Measurements from ENCODE around the gene TRMT44.
A peak's percentile ranks its signal among the peaks of the same experiment; 100 is the strongest.
"Not testable (repeated sequence)": the region's sequence is repeated elsewhere in the genome, so short reads cannot be mapped to it uniquely, and the experiment has no call there.

Gene TRMT44

GRCh38 chr4:8414377-8414776 is 26.2 kb upstream of the TRMT44 start:
- Mint-ChIP-seq H3K36me3 (peaks cover 5% of the 10 kb centered on the region), H3K9me3 (ENCODE audit: low read depth) (no peaks in the 10 kb centered on the region), H3K4me1 (ENCODE audit: low read depth) (peaks cover 14% of the 10 kb centered on the region), H3K27me3 (no peaks in the 10 kb centered on the region), H3K4me3 (no peak overlapping the region), H3K27ac (peak overlapping the region; percentile 41)

- H3K27ac Mint-ChIP-seq: no peak overlapping the region
- peaks cover 5% of the 10 kb centered on the region for H3K36me3 Mint-ChIP-seq
- no peaks in the 10 kb centered on the region for H3K27me3 Mint-ChIP-seq
- H3K4me1 Mint-ChIP-seq (ENCODE audit: low read depth): peaks cover 16% of the 10 kb centered on the region
- no peaks in the 10 kb centered on the region for H3K9me3 Mint-ChIP-seq (ENCODE audit: low read depth)
- no peak overlapping the region for H3K4me3 Mint-ChIP-seq
Measured at GRCh38 chr4:8417071-8417614, 23.4 kb upstream of the TRMT44 start.

GRCh38 chr4:8419222-8420041 is 21.1 kb upstream of the TRMT44 start:
- Mint-ChIP-seq H3K4me1 (ENCODE audit: low read depth) (peaks cover 14% of the 10 kb centered on the region), H3K4me3 (no peak overlapping the region), H3K27me3 (no peaks in the 10 kb centered on the region), H3K27ac (peak overlapping the region; percentile 59), H3K36me3 (peaks cover 1% of the 10 kb centered on the region), H3K9me3 (ENCODE audit: low read depth) (no peaks in the 10 kb centered on the region)

GRCh38 chr4:8420151-8420550 is 20.4 kb upstream of the TRMT44 start:
- not testable (repeated sequence) for H3K9me3 Mint-ChIP-seq (ENCODE audit: low read depth); H3K27me3 Mint-ChIP-seq; H3K36me3 Mint-ChIP-seq; H3K4me3 Mint-ChIP-seq
- H3K27ac Mint-ChIP-seq: peak overlapping the region; percentile 59
- peaks cover 12% of the 10 kb centered on the region for H3K4me1 Mint-ChIP-seq (ENCODE audit: low read depth)

GRCh38 chr4:8422327-8422726 is 18.2 kb upstream of the TRMT44 start:
- H3K4me3 Mint-ChIP-seq: no peak overlapping the region
- H3K4me1 Mint-ChIP-seq (ENCODE audit: low read depth): peaks cover 25% of the 10 kb centered on the region
- H3K27ac Mint-ChIP-seq: no peak overlapping the region
- H3K36me3 Mint-ChIP-seq: no peaks in the 10 kb centered on the region
- H3K9me3 Mint-ChIP-seq (ENCODE audit: low read depth): no peaks in the 10 kb centered on the region
- no peaks in the 10 kb centered on the region for H3K27me3 Mint-ChIP-seq

- no peaks in the 10 kb centered on the region for H3K27me3 Mint-ChIP-seq
- H3K36me3 Mint-ChIP-seq: no peaks in the 10 kb centered on the region
- H3K9me3 Mint-ChIP-seq (ENCODE audit: low read depth): no peaks in the 10 kb centered on the region
- no peak overlapping the region for H3K4me3 Mint-ChIP-seq
- H3K4me1 Mint-ChIP-seq (ENCODE audit: low read depth): peaks cover 25% of the 10 kb centered on the region
- no peak overlapping the region for H3K27ac Mint-ChIP-seq
Measured at GRCh38 chr4:8422786-8423185, 17.8 kb upstream of the TRMT44 start.

GRCh38 chr4:8427262-8427661 is 13.3 kb upstream of the TRMT44 start:
- peak overlapping the region; percentile 28 for H3K27ac Mint-ChIP-seq
- peak overlapping the region; percentile 92 for H3K4me3 Mint-ChIP-seq
- H3K36me3 Mint-ChIP-seq: no peaks in the 10 kb centered on the region
- peaks cover 26% of the 10 kb centered on the region for H3K4me1 Mint-ChIP-seq (ENCODE audit: low read depth)
- H3K27me3 Mint-ChIP-seq: no peaks in the 10 kb centered on the region
- H3K9me3 Mint-ChIP-seq (ENCODE audit: low read depth): no peaks in the 10 kb centered on the region

GRCh38 chr4:8427761-8428287 is 12.8 kb upstream of the TRMT44 start:
- Mint-ChIP-seq H3K4me1 (ENCODE audit: low read depth) (peaks cover 26% of the 10 kb centered on the region), H3K27me3 (no peaks in the 10 kb centered on the region)

GRCh38 chr4:8428288-8429097 is 12.1 kb upstream of the TRMT44 start:
- H3K4me3 Mint-ChIP-seq: peak overlapping the region; percentile 92
- H3K9me3 Mint-ChIP-seq (ENCODE audit: low read depth): no peaks in the 10 kb centered on the region
- peaks cover 3% of the 10 kb centered on the region for H3K36me3 Mint-ChIP-seq
- no peaks in the 10 kb centered on the region for H3K27me3 Mint-ChIP-seq
- peak overlapping the region; percentile 81 for H3K27ac Mint-ChIP-seq
- peaks cover 29% of the 10 kb centered on the region for H3K4me1 Mint-ChIP-seq (ENCODE audit: low read depth)

More at GRCh38 chr4:8427761-8428287, 12.8 kb upstream of the TRMT44 start:
- Mint-ChIP-seq H3K36me3 (no peaks in the 10 kb centered on the region), H3K27ac (peak overlapping the region; percentile 81), H3K9me3 (ENCODE audit: low read depth) (no peaks in the 10 kb centered on the region), H3K4me3 (peak overlapping the region; percentile 92)

GRCh38 chr4:8431553-8431952 is 9.0 kb upstream of the TRMT44 start:
- Mint-ChIP-seq H3K27ac (no peak overlapping the region), H3K4me1 (ENCODE audit: low read depth) (peaks cover 41% of the 10 kb centered on the region), H3K9me3 (ENCODE audit: low read depth) (no peaks in the 10 kb centered on the region), H3K4me3 (no peak overlapping the region), H3K36me3 (peaks cover 3% of the 10 kb centered on the region), H3K27me3 (no peaks in the 10 kb centered on the region)

- Mint-ChIP-seq H3K4me3 (no peak overlapping the region), H3K36me3 (peaks cover 3% of the 10 kb centered on the region), H3K27ac (peak overlapping the region; percentile 46), H3K4me1 (ENCODE audit: low read depth) (peaks cover 42% of the 10 kb centered on the region), H3K9me3 (ENCODE audit: low read depth) (no peaks in the 10 kb centered on the region), H3K27me3 (no peaks in the 10 kb centered on the region)
Measured at GRCh38 chr4:8433136-8433535, 7.4 kb upstream of the TRMT44 start.

- peak overlapping the region; percentile 84 for H3K4me3 Mint-ChIP-seq
- peaks cover 45% of the 10 kb centered on the region for H3K4me1 Mint-ChIP-seq (ENCODE audit: low read depth)
- H3K27me3 Mint-ChIP-seq: no peaks in the 10 kb centered on the region
- H3K36me3 Mint-ChIP-seq: peaks cover 3% of the 10 kb centered on the region
- no peaks in the 10 kb centered on the region for H3K9me3 Mint-ChIP-seq (ENCODE audit: low read depth)
- H3K27ac Mint-ChIP-seq: peak overlapping the region; percentile 86
Measured at GRCh38 chr4:8434251-8435073, 6.1 kb upstream of the TRMT44 start.

- peak overlapping the region; percentile 84 for H3K4me3 Mint-ChIP-seq
- H3K36me3 Mint-ChIP-seq: peaks cover 3% of the 10 kb centered on the region
- no peaks in the 10 kb centered on the region for H3K27me3 Mint-ChIP-seq
- peaks cover 56% of the 10 kb centered on the region for H3K4me1 Mint-ChIP-seq (ENCODE audit: low read depth)
- H3K27ac Mint-ChIP-seq: peak overlapping the region; percentile 86
- no peaks in the 10 kb centered on the region for H3K9me3 Mint-ChIP-seq (ENCODE audit: low read depth)
Measured at GRCh38 chr4:8435656-8436121, 4.9 kb upstream of the TRMT44 start.

- H3K4me3 Mint-ChIP-seq: peak overlapping the region; percentile 18
- no peaks in the 10 kb centered on the region for H3K27me3 Mint-ChIP-seq
- peak overlapping the region; percentile 68 for H3K27ac Mint-ChIP-seq
- peaks cover 67% of the 10 kb centered on the region for H3K4me1 Mint-ChIP-seq (ENCODE audit: low read depth)
- H3K36me3 Mint-ChIP-seq: peaks cover 3% of the 10 kb centered on the region
- no peaks in the 10 kb centered on the region for H3K9me3 Mint-ChIP-seq (ENCODE audit: low read depth)
Measured at GRCh38 chr4:8437281-8437680, 3.3 kb upstream of the TRMT44 start.
